HUDEP-2 (cell line): ENCODE measurements around the gene FAM3A.

ENCODE experiments used
- DNase-seq, 76 experiments: peaks; one replicate each; lab custom pipeline; 2025; ENCODE audit not compliant: unreplicated experiment in 76 of 76; lab: John Stamatoyannopoulos, UW

FAM3A gene

GRCh38 chrX:154535892-154536291, 19.9 kb upstream of the FAM3A start:
- DNase-seq, result no peak

GRCh38 chrX:154534526-154535322, 18.7 kb upstream of the FAM3A start:
- DNase-seq, result peak in 71 of 76 experiments; percentile 2 to 83 (median 64)

- DNase-seq, result no peak
These were observed 16.7 kb upstream of the FAM3A start for GRCh38 chrX:154532690-154533089.

GRCh38 chrX:154531626-154532025, 15.6 kb upstream of the FAM3A start:
- no peak for DNase-seq

GRCh38 chrX:154530286-154530685, 14.3 kb upstream of the FAM3A start:
- no peak for DNase-seq

GRCh38 chrX:154529206-154529612, 13.2 kb upstream of the FAM3A start:
- DNase-seq, result no peak

- peak in 71 of 76 experiments; percentile 1 to 75 (median 45) for DNase-seq
These were observed 11.1 kb upstream of the FAM3A start for GRCh38 chrX:154526901-154527675.

GRCh38 chrX:154525606-154526490, 9.8 kb upstream of the FAM3A start:
- no peak for DNase-seq

- DNase-seq, result peak in 31 of 76 experiments; percentile 0 to 49 (median 15)
These were observed 3.4 kb upstream of the FAM3A start for GRCh38 chrX:154519389-154519788.

GRCh38 chrX:154517101-154517781, 1.2 kb upstream of the FAM3A start:
- no peak for DNase-seq

- DNase-seq, result peak in 1 of 76 experiments; percentile 25
These were observed 646 bp upstream of the FAM3A start for GRCh38 chrX:154516656-154517100.

- peak in 4 of 76 experiments; percentile 4 to 26 (median 15) for DNase-seq
These were observed 704 bp downstream of the FAM3A start for GRCh38 chrX:154515090-154515965.

- DNase-seq, result no peak
These were observed 2.3 kb downstream of the FAM3A start for GRCh38 chrX:154513716-154514115.

- DNase-seq, result no peak
These were observed 3.0 kb downstream of the FAM3A start for GRCh38 chrX:154512879-154513553.

GRCh38 chrX:154511761-154512160, 4.3 kb downstream of the FAM3A start:
- no peak for DNase-seq

GRCh38 chrX:154509455-154509854, 6.6 kb downstream of the FAM3A start:
- DNase-seq, result no peak

GRCh38 chrX:154508384-154508745, 7.7 kb downstream of the FAM3A start:
- no peak for DNase-seq

- DNase-seq, result no peak
These were observed 8.2 kb downstream of the FAM3A start for GRCh38 chrX:154507673-154508383.
